Measurements from ENCODE around the gene ATP2A2. TPM values are rescaled to one million over a fixed set of nuclear protein-coding genes. Genes with fewer than 3 reads are reported as not detected.

The ATP2A2 gene
- total RNA-seq, 1 experiment from 2014 or later: 154 TPM

DNA sequence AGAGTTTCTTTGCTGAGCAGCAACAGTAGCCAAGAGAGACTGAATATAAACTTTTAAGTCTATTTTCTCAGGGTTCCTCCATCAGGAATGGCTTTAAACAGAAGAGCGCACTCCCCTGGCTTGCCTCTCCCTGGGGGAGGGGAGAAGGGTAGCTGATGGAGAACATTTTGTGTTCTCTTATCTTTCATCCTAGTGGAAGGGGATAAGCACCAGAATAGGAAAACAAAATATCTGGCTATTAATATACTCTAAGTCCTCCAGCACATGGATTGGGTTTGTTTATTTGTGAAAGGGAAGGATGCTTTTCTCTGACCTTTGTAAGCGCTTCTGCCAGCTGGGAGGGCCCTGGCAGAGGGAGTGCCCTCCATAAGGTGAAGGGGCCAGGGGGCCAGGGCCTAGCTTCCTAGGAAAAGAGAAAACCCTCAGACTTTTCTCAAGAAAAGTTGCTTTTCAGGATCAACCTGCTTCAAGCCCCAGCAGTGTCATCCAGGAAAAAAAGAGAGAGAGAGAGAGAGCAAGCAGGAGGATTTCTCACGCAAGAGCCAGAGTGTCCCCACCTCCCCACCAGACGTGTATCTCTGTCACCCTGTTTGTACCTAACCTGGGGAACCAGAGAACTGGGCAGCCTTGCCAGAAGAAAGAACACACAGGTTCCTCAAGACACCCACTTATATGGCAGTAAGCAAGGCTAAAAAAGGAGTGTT lies 34.3 kb upstream of the ATP2A2 start:
- Histone ChIP-seq H2AFZ (peak overlapping the region; percentile 77), H3K9me2 (ENCODE audit: insufficient read depth) (no peaks in the 10 kb centered on the region), H3F3A (ENCODE audit: insufficient read depth, low read depth) (peaks cover 36% of the 10 kb centered on the region), H3K36me3 (ENCODE audit: low read depth) (no peaks in the 10 kb centered on the region), H3K79me2 (ENCODE audit: low read depth) (no peaks in the 10 kb centered on the region), H3K27me3 (ENCODE audit: insufficient read depth, low read depth) (no peaks in the 10 kb centered on the region), H3K4me1 (replicated peaks; ENCODE audit: insufficient read depth) (peaks cover 46% of the 10 kb centered on the region), H3K4me2 (peak overlapping the region; percentile 78), H3K9me3 (ENCODE audit: insufficient read depth, low read depth) (no peaks in the 10 kb centered on the region), H4K20me1 (ENCODE audit: insufficient read depth) (no peaks in the 10 kb centered on the region), H3K27ac (peak overlapping the region; percentile 95), H3K4me3 (peak overlapping the region; percentile 41; the same call in 1 of the 2 replicates)
- TF ChIP-seq EZH2 (IDR thresholded peaks at IDR 0.05; ENCODE audit: low read depth): no peak
- TF ChIP-seq, protein P1, sequence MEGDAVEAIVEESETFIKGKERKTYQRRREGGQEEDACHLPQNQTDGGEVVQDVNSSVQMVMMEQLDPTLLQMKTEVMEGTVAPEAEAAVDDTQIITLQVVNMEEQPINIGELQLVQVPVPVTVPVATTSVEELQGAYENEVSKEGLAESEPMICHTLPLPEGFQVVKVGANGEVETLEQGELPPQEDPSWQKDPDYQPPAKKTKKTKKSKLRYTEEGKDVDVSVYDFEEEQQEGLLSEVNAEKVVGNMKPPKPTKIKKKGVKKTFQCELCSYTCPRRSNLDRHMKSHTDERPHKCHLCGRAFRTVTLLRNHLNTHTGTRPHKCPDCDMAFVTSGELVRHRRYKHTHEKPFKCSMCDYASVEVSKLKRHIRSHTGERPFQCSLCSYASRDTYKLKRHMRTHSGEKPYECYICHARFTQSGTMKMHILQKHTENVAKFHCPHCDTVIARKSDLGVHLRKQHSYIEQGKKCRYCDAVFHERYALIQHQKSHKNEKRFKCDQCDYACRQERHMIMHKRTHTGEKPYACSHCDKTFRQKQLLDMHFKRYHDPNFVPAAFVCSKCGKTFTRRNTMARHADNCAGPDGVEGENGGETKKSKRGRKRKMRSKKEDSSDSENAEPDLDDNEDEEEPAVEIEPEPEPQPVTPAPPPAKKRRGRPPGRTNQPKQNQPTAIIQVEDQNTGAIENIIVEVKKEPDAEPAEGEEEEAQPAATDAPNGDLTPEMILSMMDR (conservative IDR thresholded peaks at IDR 0.05): no peak
- intact Hi-C loops (cut with micrococcal nuclease; ENCODE audit: unreplicated experiment): loop anchor here (2.0 kb wide), 1 partner anchor 34 kb away; the partner anchor contains the start of gene ATP2A2
- DNase-seq: peak; percentile 29 to 70
- no TSS peak for BruUV-seq (replicated peaks)
- ChIA-PET POLR2A (ENCODE audit: unreplicated experiment) (no interaction called here), CTCF (no interaction called here)

DNA sequence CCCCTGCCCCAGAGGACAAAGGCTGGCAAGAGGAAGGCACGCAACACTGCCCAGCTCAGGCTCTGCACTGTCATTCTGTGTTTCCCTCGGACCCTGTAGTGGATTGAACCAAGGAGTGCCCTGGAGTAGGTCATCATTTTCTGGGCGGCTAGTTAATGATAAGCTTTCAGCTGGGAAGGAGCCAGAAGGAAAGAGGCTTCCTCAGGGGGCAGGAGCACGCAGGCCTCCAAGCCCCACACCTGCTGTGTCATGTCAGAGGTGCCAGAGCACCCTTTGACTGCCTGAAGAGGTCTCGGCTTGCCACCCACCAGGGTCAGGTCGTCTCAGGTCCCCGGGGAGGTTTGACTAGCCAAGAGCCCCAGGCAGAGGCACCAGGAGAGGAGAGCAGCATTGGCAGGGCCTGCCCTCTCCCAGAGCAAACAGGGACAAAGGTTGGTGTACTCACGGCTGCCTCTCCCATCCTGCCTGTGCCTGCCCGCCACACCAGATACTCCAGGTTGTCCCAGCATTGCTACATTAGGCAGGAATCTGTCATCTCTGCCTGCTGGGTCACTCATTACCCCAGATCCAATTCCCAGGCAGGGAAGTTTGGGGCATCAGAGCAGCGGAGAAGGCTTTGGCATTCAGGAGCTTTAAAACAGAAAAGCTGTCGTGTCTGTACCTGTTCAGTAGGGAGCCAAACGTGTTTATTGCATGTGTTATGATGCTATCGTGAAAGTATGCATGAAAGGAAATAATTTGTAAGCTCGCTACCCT lies 33.5 kb upstream of the ATP2A2 start:
- no peaks in the 10 kb centered on the region for H3K36me3 ChIP-seq (ENCODE audit: low read depth)
- peak; percentile 71 to 89 for DNase-seq
- no peaks in the 10 kb centered on the region for H3K27me3 ChIP-seq (ENCODE audit: insufficient read depth, low read depth)
- H3F3A ChIP-seq (ENCODE audit: insufficient read depth, low read depth): peaks cover 36% of the 10 kb centered on the region
- ChIA-PET CTCF (no interaction called here), POLR2A (ENCODE audit: unreplicated experiment) (interaction anchor here (0.5 to 1.0 kb wide), 7 partner anchors 13 to 99 kb away, joined by 3 to 18 read pairs (median 4); no protein-coding TSS in a partner anchor)
- peaks cover 46% of the 10 kb centered on the region for H3K4me1 ChIP-seq (replicated peaks; ENCODE audit: insufficient read depth)
- H3K9me2 ChIP-seq (ENCODE audit: insufficient read depth): no peaks in the 10 kb centered on the region
- peak overlapping the region; percentile 77 for H2AFZ ChIP-seq
- H3K4me2 ChIP-seq: peak overlapping the region; percentile 78
- no peaks in the 10 kb centered on the region for H3K79me2 ChIP-seq (ENCODE audit: low read depth)
- no peaks in the 10 kb centered on the region for H4K20me1 ChIP-seq (ENCODE audit: insufficient read depth)
- peak overlapping the region; percentile 41 for H3K4me3 ChIP-seq
- no peak for TF ChIP-seq EZH2 (IDR thresholded peaks at IDR 0.05; ENCODE audit: low read depth)
- TF ChIP-seq, protein P1 (conservative IDR thresholded peaks at IDR 0.05): no peak
- intact Hi-C loops (cut with micrococcal nuclease; ENCODE audit: unreplicated experiment): loop anchor here (2.0 kb wide), 2 partner anchors 21 to 33 kb away; partner anchors contain the start of gene ATP2A2
- TSS peak; percentile 76 for BruUV-seq (replicated peaks)
- H3K9me3 ChIP-seq (ENCODE audit: insufficient read depth, low read depth): no peaks in the 10 kb centered on the region
- peak overlapping the region; percentile 95 for H3K27ac ChIP-seq

DNA sequence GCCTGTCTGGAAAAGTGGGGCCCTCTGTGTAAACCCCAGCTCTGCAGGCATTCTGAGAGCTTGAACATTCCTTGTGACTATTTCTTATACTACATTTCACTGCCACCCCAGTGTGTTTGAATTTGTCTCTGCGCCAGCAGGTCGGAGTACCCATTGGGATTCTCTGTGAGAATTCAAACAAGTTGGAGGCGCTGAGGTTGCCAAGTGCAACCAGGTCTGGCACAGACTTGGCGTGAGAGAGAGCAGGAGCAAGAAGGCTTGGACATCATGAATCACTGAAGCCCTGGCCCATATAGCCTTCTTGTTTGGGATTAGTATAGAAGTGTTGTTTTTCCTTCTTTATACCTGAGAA lies 33.0 kb upstream of the ATP2A2 start:
- peak overlapping the region; percentile 78 for H3K4me2 ChIP-seq
- peak overlapping the region; percentile 95 for H3K27ac ChIP-seq
- no peaks in the 10 kb centered on the region for H3K79me2 ChIP-seq (ENCODE audit: low read depth)
- ChIA-PET CTCF (no interaction called here), POLR2A (ENCODE audit: unreplicated experiment) (interaction anchor here (0.5 to 1.0 kb wide), 6 partner anchors 13 to 99 kb away, joined by 3 to 18 read pairs (median 4); no protein-coding TSS in a partner anchor)
- no peaks in the 10 kb centered on the region for H3K9me2 ChIP-seq (ENCODE audit: insufficient read depth)
- no peak for DNase-seq
- TSS peak; percentile 45 for BruUV-seq (replicated peaks)
- intact Hi-C loops (cut with micrococcal nuclease; ENCODE audit: unreplicated experiment): loop anchor here (2.0 kb wide), 1 partner anchor 21 kb away; no protein-coding TSS in a partner anchor
- H3K9me3 ChIP-seq (ENCODE audit: insufficient read depth, low read depth): no peaks in the 10 kb centered on the region
- no peak for TF ChIP-seq EZH2 (IDR thresholded peaks at IDR 0.05; ENCODE audit: low read depth)
- TF ChIP-seq, protein P1 (conservative IDR thresholded peaks at IDR 0.05): no peak
- peaks cover 46% of the 10 kb centered on the region for H3K4me1 ChIP-seq (replicated peaks; ENCODE audit: insufficient read depth)
- no peaks in the 10 kb centered on the region for H4K20me1 ChIP-seq (ENCODE audit: insufficient read depth)
- H3K36me3 ChIP-seq (ENCODE audit: low read depth): no peaks in the 10 kb centered on the region
- peak overlapping the region; percentile 41 for H3K4me3 ChIP-seq
- no peaks in the 10 kb centered on the region for H3K27me3 ChIP-seq (ENCODE audit: insufficient read depth, low read depth)
- H3F3A ChIP-seq (ENCODE audit: insufficient read depth, low read depth): peaks cover 36% of the 10 kb centered on the region
- H2AFZ ChIP-seq: peak overlapping the region; percentile 77

All from PC-9 (cell line).